Measurements from ENCODE around the gene PSMD6.

PSMD6 gene

DNA sequence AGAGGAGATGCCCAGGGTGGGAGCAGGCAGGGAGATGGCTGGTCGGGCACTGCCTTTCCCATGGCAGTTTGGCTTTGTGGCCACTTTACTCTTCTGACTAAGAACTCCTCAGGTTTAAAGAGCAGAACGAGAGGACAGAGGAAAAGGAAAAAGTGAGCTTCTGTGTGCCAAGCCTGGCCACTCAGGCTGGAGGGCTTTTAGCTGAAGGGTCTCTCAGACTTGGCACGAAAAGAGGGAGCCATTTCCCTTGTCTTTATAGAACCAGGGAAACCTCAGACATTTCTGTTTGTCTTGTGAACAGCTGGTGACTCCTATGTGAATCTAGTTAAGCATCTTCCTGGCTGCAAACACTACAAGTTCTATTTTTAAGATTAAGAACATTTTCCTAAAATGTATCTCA, 23.3 kb upstream of the PSMD6 start:
- no peak for DNase-seq (ENCODE audit: low read depth, low spot score)

DNA sequence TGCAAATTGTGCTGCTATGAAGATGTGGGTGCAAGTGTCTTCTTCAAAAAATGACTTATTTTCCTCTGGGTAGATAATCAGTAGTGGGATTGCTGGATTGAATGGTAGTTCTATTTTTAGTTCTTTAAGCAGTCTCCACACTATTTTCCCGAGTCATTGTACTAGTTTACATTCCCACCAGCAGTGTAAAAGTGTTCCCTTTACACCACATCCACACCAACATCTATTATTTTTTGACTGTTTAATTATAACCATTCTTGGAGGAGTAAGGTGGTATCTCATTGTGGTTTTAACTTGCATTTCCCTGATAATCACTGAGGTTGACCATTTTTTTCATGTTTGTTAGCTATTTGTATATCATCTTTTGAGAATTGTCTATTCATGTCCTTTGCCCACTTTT, 19.7 kb upstream of the PSMD6 start:
- no peak for DNase-seq (ENCODE audit: low read depth, low spot score)

DNA sequence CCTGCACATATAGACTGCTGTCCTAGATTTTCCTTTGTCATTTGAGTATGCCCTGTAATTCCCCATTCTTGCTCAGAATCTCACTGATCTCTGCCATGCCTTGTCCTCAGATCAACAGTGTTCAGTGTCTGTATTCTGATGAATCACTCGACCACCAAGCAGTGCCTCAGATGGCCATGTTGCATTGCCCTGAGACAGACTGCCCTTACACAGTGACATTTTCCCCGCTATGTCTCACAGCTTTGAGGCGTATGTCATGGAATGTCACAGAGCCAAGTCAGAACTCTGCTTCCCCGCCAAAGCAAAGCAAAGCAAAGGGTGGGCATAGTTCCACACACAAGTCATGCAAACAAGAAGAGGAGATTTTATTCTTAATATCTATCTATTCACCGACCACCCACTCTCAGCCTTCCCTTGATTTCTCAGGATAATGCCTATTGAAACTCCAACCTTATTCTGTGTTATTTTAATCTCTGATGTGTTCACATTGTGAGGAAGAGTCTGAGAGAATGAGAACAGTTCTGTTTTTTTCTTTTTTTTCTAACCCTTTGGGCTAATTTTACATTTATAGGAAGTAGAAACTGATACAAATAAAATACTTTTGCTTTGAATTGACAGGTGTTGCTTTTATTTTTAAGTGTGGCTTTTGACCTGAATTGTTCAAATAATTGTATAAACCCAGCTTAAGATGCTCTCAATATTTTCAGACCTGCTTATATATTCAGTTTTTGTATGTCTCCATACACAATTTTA, 16.9 kb upstream of the PSMD6 start:
- no peak for DNase-seq (ENCODE audit: low read depth, low spot score)

DNA sequence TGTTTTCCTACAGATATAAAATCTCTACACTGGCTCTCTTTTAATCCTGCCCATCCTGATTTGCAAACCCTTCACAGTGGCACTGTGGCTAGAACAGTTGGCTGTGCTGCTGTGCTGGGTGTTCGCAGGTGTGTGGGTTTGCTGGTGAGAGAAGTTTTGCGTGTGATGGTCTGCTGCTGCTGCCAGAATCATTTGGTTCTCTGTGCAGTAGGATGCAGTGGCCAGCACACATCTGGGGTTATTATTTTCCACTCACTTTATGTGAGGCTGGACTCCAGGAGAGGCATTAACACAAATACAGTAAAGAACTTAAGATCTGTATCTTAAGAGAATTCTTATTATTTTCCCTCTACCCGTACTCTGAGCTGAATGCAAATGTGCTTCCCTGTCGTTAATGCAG, 16.0 kb upstream of the PSMD6 start:
- DNase-seq (ENCODE audit: low read depth, low spot score) = no peak

DNA sequence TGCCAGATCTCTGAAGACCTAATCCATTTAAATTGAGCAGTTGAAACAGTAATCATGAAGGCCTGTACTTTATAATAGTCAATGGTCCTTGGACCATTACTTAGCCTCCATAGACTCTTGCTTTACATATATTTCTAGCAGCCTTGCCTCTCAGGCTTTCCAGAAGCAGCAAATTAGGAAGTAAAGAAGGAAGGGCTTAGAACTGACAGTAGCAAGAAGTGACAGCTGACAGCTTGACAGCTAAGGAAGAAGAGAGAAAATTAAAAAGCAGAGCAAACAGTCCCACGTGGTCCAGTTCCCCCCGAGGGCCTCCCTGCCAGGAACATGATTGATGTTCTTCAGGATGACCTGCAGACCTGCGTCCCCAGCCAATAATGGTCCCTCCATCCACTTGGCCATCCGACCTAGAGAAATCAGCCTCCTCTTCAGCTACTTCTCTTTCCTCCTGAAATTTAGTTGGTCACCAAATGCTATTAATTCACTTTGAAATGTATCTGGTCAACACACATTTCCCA, 15.0 kb upstream of the PSMD6 start:
- DNase-seq (ENCODE audit: low read depth, low spot score) = no peak

DNA sequence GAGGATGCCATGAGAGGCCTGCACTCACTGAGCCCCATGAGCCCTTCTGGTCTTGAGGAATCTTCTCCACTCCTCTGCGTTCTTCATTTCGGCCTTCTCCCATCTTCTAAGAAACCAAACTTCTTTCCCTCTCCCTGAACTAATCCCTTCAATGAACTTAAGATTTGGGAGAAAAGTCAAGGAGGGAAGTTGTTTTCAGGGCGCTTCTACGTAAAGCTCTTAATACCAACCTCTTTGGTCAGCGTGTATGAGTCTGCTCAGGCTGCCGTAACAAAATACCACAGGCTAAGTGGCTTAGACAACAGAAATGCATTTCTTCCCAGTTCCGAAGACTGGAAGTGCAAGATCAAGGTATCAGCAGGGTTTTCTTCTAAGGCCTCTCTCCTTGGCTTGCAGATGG, 13.8 kb upstream of the PSMD6 start:
- no peak for DNase-seq (ENCODE audit: low read depth, low spot score)

DNA sequence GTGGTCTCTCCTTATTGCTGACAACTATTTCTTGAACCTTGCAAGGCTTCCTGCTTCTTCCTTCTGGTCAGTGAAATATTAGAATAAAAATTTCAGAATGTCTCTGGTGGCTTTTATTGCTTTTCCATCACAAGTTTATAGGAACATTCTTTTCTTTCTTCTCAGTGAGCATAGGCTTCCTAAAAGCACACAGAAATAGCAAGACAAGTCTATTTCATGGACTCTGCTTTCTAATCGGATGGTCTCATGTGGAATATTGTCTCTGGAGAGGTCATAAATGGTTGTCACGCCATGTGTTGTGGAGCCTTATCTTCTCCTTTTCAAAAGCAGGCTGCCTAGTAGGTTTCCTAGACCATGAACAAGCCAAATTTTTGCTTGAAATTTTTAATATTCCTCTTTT, 9.8 kb upstream of the PSMD6 start:
- no peak for DNase-seq (ENCODE audit: low read depth, low spot score)

DNA sequence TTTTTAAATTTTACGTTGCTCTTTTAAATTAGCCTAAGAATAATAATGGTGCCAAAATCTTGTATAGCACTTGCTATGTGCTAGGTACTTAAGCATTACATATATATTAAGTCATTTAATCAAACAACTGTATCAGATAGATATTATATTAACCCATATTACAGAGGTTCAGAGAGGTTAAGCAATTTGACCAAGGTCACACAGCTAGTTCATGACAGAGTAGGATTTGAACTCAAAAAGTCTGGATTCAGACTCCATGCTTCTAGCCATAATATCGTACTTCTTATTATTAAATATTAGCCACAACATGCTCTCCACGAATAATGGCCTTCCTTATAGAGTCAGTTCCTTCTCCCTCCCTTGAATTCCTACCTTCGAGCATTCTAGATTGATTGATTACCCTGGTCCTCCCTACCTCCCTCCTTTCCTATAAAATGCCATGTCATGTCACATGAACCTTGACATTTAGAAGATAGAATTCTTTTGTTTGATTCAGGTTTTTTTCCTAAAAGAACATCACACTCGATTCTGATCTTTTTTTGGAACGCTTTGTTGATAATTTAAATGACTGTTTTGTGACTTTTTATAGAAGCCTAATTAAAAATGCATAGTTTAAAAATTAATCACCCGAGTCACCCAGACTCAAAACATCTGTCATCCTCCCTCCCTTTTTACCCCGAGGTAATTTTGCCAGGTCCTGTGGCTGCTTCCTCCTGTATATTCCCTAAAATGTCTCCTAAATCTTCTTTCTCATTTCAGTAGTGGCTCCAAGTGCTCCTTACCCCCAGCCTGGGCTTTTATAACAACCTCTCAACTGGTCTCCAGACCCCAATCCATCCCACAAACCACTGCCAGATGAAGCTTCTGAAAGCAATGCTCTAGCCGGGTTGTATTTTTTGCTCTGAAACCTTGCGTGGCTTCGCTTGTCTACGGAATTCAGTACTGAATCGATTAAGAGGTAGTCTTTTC, 8.5 kb upstream of the PSMD6 start:
- DNase-seq (ENCODE audit: low read depth, low spot score) = no peak

DNA sequence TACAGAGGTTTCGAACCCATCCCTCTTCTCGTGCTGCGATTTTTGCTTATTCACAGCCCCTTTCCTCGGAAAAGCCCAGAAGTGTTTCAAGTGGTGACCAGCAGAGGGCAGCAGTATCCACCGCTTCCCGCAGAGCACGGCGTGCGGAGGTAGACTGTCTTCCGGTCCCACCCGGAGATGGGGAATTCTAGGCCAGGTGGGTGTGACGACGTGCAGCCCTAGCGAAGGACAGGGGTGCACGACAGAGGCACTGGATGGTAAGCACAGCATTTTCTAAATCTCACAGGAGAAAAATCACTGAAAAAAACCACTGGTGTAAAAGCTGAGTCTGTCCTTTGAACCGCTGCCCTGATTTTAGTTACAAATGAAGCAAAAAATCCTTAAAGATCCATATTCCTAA, 7.4 kb upstream of the PSMD6 start:
- peak; percentile 59 for DNase-seq (ENCODE audit: low read depth, low spot score)

DNA sequence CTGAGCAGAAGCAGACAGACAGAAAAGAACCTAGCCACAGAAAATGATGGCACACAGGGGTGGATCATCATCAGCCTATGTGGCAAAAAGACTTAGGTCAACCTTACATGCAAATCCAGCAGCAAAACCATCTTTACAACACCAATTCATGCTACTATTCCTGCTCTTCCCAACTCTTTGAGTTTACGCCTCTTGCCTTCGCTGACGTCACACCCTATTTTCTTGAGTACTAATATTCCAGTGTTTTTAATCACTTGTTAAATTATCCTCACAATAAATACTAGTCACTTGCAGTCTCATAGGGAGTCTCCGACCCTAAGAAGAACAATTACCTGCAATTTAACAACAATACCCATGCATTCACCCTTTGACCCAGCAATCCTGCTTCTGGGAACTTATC, 6.0 kb upstream of the PSMD6 start:
- DNase-seq (ENCODE audit: low read depth, low spot score) = no peak

DNA sequence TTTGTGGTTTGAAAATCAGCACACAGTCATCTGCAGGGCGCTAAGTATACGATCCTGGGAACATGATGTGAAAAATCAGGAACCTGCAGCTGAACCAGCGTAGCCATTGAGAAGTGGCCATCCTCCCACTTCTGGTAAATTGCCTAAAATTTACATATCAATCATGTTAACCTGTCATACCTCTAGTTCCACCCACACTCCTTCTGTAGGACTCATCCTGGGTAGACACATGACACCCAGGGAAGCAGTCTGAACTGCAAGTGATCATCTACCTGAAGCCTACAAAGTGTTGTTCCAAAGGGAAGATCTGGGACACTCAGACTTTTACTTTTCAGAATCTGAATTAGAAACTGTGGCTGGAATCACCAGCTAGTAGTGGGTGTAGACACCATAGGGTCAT, 5.5 kb upstream of the PSMD6 start:
- DNase-seq (ENCODE audit: low read depth, low spot score) = no peak

DNA sequence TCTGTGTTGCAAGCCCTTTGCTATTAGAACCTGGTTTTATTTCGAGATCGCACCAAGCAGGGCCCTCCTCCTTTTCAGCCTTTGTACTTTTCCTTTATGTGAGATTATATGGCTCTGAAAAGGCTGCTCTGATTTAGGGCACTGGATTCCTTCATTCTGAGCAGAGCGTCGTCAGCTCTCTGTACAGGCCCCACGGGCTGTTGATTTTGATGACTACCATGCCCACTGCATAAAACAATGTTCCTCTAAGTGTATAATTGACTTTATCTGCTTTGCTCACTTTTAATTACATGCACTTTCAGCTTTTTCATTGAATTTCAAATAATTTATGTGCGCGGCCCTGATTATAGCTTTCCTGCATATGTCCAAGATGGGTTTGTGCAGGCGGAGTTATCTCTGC, 4.4 kb upstream of the PSMD6 start:
- DNase-seq (ENCODE audit: low read depth, low spot score) = no peak

DNA sequence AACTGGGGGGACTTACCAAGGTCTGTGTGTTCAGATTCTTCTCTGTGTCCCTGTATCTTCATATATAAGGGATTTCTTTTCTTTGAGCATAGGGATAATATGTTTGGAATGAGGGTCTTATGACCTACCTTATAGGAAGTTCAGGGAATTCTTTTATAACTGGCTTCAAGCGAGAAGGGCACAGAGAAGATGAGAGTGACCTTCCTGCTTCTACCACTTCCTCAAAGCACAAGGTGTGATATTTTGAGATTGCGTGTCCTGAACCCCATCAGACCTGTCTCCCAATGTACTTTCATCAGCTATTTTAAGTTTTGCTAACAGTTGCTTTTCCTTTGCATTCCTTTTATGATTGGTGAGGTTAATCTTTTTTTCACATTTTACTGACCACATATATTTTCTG, 3.1 kb upstream of the PSMD6 start:
- no peak for DNase-seq (ENCODE audit: low read depth, low spot score)

DNA sequence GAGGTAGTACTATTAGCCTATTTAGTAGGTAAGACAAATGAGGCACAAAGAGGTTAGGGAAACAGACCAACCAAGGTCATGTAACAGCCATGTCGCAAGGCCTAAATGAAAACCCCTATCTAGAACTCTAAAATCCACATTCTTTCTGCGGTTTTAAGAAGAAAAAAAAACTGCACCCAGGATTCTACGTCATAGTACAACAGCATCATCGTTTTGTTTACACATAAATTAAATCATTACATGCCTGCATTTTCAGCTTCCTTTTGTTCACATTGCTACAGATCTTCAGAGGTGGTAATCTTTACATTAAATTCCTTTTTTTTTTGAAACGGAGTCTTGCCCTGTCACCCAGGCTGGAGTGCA, 548 bp upstream of the PSMD6 start:
- DNase-seq (ENCODE audit: low read depth, low spot score) = no peak

DNA sequence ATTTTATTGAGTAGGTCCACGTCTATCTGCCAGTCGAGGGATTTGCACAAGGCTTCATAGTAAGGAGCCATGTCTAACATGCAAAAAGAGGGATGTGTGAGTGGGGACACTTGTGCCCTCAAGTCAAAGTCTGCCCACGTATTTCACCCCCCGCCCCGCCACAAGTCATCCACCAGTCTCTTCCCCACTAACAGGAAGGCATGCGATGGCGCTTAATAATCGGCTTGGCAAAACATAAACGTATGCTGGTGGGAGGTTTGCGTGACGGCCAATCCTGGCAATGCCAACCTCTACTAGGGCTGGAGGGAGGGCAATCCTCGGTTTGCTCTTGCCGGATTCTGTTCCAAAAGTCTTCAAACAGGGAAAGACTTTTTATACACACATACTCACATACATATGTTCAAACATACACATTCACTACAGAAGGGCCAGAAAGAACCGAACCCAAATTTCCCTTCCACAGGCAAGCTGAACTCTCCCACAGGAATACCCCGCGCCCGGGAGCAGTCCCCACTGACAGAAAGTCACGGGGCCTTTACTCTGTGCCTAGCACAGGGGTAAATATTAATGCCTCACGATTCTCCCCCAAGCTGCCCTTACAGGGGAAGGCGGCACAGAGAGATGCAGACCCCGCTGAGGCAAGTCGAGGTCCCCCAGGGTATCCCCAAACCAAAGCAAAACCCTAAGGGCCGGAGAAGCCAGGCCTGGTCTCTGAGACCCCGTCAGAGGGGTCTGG, 675 bp downstream of the PSMD6 start:
- no peak for DNase-seq (ENCODE audit: low read depth, low spot score)

DNA sequence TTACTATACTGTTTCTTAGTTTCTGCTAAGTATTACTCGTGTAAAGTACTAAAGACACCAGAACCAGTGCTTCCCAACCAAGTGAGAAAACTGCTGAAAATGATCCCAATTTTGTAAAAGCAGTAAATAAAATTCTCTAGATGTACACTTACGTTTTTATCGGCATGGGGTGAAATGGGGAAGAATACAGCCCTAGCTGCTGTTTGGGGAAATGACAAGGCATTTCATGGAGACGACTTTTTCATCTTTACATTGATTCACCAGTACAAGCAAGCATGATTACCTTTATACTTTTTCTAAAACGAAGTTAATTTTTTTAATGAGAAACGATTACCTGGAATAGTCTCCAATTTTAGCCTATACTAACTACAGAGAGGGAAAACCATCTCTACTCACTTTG, 1.4 kb downstream of the PSMD6 start:
- DNase-seq (ENCODE audit: low read depth, low spot score) = no peak

DNA sequence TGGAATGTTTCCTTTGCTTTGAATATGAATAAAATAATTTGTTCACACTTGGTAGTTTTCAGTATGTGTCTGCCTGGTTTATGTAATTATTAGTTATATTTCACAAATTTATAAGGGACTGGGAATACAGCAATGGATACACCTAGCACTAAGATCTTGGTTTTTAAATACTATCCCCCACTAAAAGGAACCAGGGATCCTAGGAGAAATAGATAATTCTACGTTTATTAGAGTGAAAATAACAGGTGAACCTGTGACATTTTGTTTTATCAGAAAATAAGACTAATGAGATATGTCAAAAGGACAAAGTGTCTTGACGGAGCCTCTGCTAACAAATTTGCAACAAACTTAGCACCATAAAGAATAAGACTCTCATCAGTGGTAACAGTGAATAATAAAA, 3.4 kb downstream of the PSMD6 start:
- DNase-seq (ENCODE audit: low read depth, low spot score) = no peak

DNA sequence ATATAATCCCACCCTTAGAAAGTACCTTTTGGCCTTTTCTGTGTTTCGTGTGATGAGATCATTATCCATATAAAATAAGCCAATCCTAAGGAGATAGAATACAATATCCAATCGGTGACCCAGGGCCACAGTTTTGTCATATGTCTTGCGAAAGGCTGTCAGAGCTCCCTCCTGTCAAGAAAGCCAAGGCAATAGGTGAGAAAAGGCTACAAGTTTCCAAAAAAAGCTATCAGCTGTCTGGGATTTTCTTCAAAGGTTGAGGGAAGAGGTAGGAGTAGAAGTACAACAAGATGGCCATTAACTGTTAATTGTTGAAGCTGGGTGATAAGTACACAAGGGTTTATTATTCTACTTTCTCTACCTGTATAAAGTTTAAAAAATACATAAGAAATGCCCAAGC, 4.0 kb downstream of the PSMD6 start:
- DNase-seq (ENCODE audit: low read depth, low spot score) = no peak

DNA sequence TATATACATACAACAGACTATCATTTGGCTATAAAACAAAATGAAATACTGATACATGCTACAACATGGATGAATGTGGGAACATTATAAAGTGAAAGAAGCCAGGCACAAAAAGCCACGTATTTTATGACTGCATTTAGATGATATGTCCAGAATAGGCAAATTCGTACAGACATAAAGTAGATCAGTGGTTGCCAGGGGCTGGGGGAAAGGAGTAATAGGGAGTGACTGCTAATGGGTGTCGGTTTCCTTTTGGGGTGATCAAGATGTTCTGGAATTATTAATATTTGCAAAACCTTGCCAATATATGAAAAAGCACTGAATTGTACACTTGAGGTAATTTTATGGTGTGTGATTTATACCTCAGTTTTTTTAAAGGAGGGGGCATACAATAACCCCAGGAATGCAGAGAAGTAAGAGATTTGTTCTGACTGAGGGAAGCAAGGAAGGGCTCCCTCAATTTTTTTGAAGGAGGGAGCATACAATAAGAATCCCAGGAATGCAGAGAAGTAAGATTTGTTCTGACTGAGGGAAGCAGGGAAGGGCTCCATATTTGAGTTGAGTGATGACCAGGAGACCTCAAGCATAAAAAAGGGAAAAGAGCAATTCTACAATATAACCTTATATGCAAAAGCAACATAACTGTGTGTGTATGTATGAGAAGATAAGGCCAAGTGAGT, 6.2 kb downstream of the PSMD6 start:
- no peak for DNase-seq (ENCODE audit: low read depth, low spot score)

DNA sequence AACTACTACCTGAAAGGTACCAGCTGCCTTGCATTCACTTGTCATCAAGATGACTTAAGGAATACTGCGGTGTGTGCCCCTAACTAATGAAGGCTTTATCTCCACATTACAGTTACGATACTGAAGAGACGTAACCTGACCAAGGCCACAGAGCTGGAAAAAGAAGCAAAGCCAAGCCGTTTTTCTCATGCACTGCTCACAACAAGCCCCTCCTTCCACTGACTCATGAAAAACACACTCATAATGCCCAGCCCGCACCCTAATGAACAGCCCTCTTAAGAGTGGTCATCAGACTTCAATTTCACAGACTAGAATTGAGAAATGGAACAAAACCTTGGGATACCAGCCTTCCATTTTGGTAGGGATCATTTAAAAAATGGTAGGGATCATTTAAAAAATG, 11.6 kb downstream of the PSMD6 start:
- DNase-seq (ENCODE audit: low read depth, low spot score) = no peak

DNA sequence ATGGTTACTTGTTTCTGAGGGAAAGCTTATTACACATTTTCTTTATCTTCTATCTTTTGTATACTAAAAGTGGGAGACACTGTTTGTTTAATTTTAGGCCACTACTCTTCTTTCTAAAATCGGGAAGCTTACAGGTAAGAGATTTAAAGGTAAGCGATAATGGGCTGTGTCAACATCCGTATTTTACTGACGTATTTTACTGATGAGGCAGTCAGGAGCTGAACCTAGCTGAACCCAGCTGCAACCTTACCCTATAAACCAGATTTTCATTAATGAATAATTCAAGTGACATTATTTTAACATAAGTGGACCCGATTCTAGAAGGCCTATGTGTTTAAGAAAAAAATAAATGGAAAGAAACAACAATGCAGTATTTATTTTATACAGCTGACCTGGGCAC, 13.1 kb downstream of the PSMD6 start:
- DNase-seq (ENCODE audit: low read depth, low spot score) = no peak

DNA sequence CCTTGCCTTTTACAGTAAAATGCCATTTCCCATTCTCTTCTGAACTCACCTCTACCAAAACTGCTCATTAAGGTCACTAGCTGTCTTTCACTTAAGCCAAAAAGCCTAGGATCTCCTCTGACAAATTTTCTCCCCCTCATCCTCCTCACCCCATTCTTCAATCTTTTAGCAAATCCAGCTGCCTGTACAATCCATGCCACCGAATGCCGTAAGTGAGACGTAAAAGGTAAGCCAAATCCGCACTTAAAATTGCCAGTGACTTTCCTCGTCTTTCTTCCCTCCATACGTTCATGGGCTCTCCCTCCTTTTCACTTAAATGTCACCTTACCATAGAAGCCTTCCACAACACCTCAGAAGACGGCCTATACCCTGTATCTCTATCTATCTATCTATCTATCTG, 13.8 kb downstream of the PSMD6 start:
- DNase-seq (ENCODE audit: low read depth, low spot score) = no peak
